Measurements from ENCODE around the gene DNAH17. TPM values are rescaled to one million over a fixed set of nuclear protein-coding genes. Genes with fewer than 3 reads are reported as not detected.

Gene DNAH17
- polyA plus RNA-seq, 1 donor: 2.7 TPM

- DNase-seq (ENCODE audit: low read depth): no peak
These were observed 122.8 kb downstream of the DNAH17 start for GRCh38 chr17:78454346-78454745.

GRCh38 chr17:78451753-78452152 is 125.4 kb downstream of the DNAH17 start:
- no peak for DNase-seq (ENCODE audit: low read depth)

GRCh38 chr17:78450696-78451345 is 126.4 kb downstream of the DNAH17 start:
- no peak for DNase-seq (ENCODE audit: low read depth)

- DNase-seq (ENCODE audit: low read depth): no peak
These were observed 127.1 kb downstream of the DNAH17 start for GRCh38 chr17:78449983-78450595.

GRCh38 chr17:78448356-78448993 is 128.7 kb downstream of the DNAH17 start:
- no peak for DNase-seq (ENCODE audit: low read depth)

GRCh38 chr17:78446833-78447232 is 130.4 kb downstream of the DNAH17 start:
- DNase-seq (ENCODE audit: low read depth): no peak

GRCh38 chr17:78444392-78444791 is 132.8 kb downstream of the DNAH17 start:
- DNase-seq (ENCODE audit: low read depth): no peak

GRCh38 chr17:78442648-78443218 is 134.5 kb downstream of the DNAH17 start:
- no peak for DNase-seq (ENCODE audit: low read depth)

GRCh38 chr17:78441271-78441971 is 135.8 kb downstream of the DNAH17 start:
- DNase-seq (ENCODE audit: low read depth): no peak

GRCh38 chr17:78438694-78439325 is 138.4 kb downstream of the DNAH17 start:
- no peak for DNase-seq (ENCODE audit: low read depth)

- DNase-seq (ENCODE audit: low read depth): no peak
These were observed 138.9 kb downstream of the DNAH17 start for GRCh38 chr17:78438271-78438691.

- DNase-seq (ENCODE audit: low read depth): no peak
These were observed 139.6 kb downstream of the DNAH17 start for GRCh38 chr17:78437508-78438169.

- no peak for DNase-seq (ENCODE audit: low read depth)
These were observed 141.7 kb downstream of the DNAH17 start for GRCh38 chr17:78435330-78436005.

GRCh38 chr17:78434455-78435329 is 142.5 kb downstream of the DNAH17 start:
- DNase-seq (ENCODE audit: low read depth): no peak

- no peak for DNase-seq (ENCODE audit: low read depth)
These were observed 143.3 kb downstream of the DNAH17 start for GRCh38 chr17:78433780-78434335.

- DNase-seq (ENCODE audit: low read depth): no peak
These were observed 144.0 kb downstream of the DNAH17 start for GRCh38 chr17:78433013-78433727.

GRCh38 chr17:78432226-78433012 is 144.8 kb downstream of the DNAH17 start:
- DNase-seq (ENCODE audit: low read depth): no peak

GRCh38 chr17:78431692-78431958 is 145.6 kb downstream of the DNAH17 start:
- DNase-seq (ENCODE audit: low read depth): no peak

Data from forelimb muscle (tissue), 1 donor.